OCI-LY7 (cell line): ENCODE data around the gene TMEM161A.

ENCODE experiments used
- EZH2phosphoT487 ChIP-seq: fragments of 200-600 bp; sonication (generic); IDR thresholded peaks from 2 replicates; pipeline ENCODE4 v1.6.1; 2018; ENCODE audit warnings: low read depth, borderline replicate concordance, mild to moderate bottlenecking, mixed run types, antibody characterized with exemption, low read length, moderate library complexity, mixed read lengths
- TF ChIP-seq, protein P1 (sequence below): fragments of 200-600 bp; sonication (generic); conservative IDR thresholded peaks from 2 replicates; pipeline ENCODE4 v1.5.1; 2014; ENCODE audit warnings: mild to moderate bottlenecking, antibody characterized with exemption, low read length, moderate library complexity, mixed read lengths

DNA sequence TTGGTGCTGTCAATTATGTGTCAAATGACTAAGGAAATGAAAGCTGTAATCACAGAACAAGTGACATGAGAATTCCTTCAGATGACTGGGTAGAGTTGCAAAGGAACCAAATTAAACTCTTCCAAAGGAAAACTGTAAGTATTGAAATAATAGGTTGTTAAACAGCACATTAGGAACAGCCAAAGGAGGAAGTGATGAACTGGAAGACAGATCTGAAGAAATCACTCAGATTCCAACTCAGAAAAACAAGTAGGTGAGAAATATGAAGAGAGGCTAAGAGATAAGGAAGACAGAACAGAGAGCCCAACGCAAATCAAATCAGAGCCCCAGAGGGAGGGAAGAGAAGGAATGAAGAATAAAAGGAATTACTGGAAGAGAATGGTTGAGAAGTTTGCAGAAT is 15.4 kb downstream of the TMEM161A start:
- TF ChIP-seq, protein P1, sequence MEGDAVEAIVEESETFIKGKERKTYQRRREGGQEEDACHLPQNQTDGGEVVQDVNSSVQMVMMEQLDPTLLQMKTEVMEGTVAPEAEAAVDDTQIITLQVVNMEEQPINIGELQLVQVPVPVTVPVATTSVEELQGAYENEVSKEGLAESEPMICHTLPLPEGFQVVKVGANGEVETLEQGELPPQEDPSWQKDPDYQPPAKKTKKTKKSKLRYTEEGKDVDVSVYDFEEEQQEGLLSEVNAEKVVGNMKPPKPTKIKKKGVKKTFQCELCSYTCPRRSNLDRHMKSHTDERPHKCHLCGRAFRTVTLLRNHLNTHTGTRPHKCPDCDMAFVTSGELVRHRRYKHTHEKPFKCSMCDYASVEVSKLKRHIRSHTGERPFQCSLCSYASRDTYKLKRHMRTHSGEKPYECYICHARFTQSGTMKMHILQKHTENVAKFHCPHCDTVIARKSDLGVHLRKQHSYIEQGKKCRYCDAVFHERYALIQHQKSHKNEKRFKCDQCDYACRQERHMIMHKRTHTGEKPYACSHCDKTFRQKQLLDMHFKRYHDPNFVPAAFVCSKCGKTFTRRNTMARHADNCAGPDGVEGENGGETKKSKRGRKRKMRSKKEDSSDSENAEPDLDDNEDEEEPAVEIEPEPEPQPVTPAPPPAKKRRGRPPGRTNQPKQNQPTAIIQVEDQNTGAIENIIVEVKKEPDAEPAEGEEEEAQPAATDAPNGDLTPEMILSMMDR, result no peak
- TF ChIP-seq EZH2phosphoT487, result no peak
